NCI-H128 (cell line): ENCODE data around the gene VWDE.

ENCODE experiments used
- DNase-seq: peaks from one replicate; lab custom pipeline; 2025; ENCODE audit not compliant: unreplicated experiment; lab: John Stamatoyannopoulos, UW

Gene VWDE

DNA sequence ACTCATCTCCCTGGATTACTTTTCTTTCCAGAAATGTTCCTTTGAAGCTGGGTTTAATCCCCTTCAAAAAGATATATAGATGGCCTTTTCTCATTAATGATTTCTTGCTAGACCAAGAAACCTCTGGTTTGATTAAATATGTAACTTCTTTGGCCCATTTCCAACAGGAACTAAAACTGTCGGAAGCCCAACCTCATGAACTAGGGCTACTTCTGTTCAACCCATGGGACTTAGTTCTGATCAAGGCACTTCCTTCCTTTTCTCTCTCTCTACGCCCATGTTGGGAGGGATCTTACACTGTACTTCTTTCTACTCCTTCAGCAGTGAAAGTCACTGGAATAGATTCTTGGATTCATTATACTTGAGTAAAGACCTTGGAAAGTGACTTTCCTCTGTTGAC, 109.0 kb downstream of the VWDE start:
- no peak for DNase-seq

DNA sequence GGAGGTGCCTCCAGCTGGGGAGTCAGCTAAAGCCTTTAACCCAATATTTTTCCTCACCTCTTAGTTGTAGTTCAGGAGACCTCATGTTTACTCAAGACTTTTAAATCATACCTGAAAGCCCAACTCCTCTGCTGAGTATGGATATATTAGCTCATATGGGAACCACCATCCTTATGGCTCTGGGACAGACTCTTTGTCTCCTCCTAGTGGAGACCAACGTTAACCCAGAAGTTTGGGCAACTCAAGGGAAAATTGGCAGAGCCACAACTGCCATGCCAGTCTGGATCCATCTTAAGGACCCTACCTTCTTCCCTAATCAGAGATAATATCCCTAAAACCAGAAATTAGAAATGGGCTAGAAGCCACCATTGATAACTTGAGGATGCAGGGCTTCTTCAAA, 111.8 kb downstream of the VWDE start:
- no peak for DNase-seq

DNA sequence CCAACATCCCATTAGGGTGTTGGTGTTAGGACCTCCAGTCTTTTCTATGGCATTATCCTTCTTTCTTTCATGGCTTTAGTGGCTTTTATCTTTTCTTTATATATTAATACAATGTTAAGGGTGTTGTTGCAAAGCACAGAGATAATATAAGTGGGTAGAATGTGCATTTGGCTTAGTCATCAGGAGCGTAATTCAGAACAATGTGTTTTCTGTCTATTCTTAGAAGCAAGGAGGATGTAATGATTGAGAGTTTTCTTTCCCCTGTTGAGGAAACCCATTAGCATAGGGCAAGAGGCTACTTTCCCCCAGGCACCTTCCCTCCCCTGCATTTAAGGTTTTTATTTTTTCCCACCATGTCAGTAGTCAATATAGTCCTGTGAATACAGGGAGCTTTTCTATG, 112.9 kb downstream of the VWDE start:
- no peak for DNase-seq

DNA sequence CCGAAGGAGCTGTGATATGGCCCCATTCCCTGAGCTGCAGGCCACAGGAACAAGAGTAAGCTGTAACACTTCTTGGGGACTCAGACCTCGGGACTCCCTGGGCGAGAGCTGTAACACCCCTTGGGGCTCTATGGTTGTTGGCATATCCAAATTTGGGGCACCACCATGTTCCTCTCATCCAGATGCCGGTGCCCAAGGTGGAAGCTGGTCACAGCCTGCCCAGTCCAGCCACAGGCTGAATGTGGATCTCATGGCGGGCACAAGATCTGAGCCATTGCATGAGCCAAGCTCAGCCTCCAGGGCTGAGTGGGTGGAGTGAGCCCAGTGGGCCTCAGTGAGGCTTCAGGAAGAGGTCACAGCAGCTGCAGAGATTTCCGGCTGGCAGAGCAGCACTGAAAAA, 113.7 kb downstream of the VWDE start:
- no peak for DNase-seq

DNA sequence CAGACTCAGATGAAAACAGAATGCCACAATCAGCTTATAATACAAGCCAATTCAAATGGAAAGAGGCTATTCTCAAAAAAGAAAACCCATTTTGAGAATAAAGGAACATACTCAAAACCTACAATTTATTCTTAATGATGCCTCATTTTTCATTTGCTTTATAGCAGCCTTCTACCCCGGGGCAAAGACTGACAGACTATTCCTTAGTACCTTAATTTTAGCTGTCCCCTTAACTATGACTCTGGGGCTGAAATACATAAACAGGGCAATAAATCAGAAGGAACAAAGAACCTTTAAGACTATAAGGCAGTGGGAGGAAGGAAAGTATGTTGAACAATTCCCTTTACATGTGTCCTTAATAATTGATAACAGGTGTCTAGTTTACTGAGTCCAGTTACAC, 115.8 kb downstream of the VWDE start:
- no peak for DNase-seq

DNA sequence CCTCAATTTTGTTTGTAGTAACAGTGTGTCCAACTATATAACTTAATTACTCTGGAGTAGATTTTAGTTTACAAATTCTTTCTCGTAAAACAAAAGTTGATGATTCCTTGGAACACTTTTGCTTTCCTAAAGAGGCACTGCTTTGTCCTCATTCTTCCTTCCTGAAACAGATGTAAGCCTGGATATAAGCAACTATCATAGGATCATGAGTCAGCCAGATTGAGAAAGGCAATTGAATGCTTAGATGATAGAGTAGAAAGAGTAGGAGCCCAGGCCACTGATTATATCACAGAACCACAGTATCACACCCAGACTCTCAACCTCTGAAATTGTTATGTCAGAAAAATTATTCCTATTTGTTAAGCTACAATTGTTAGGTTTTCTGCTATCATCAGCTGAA, 122.6 kb downstream of the VWDE start:
- DNase-seq, result no peak
